Muscle layer of colon (tissue), 2 donors: ENCODE results near the gene METTL23.

Experiments used
- H3K27ac ChIP-seq: one replicate; pipeline ENCODE4 v1.7.0; 2013; ENCODE audit warnings: low read depth, mild to moderate bottlenecking, low read length, moderate library complexity
- H3K27me3 ChIP-seq, 2 donors: one replicate each; pipeline ENCODE4 v1.7.0; 2013; ENCODE audit warnings: low read length in 2 of 2, mild to moderate bottlenecking in 2 of 2; ENCODE audit not compliant: insufficient read depth in 2 of 2, control insufficient read depth in 1 of 2
- H3K36me3 ChIP-seq: one replicate; pipeline ENCODE4 v1.7.0; 2013; ENCODE audit warnings: mild to moderate bottlenecking, low read length; ENCODE audit not compliant: insufficient read depth
- H3K4me1 ChIP-seq: one replicate; pipeline ENCODE4 v1.7.0; 2013; ENCODE audit warnings: mild to moderate bottlenecking, low read length; ENCODE audit not compliant: insufficient read depth
- H3K4me3 ChIP-seq, 2 donors: one replicate each; pipeline ENCODE4 v1.7.0; 2013; ENCODE audit warnings: low read length in 2 of 2, low read depth in 1 of 2, mild to moderate bottlenecking in 1 of 2, moderate library complexity in 1 of 2
- H3K9ac ChIP-seq: one replicate; pipeline ENCODE4 v1.7.0; 2013; ENCODE audit warnings: low read length
- H3K9me3 ChIP-seq: one replicate; pipeline ENCODE4 v1.7.0; 2013; ENCODE audit warnings: mild to moderate bottlenecking, low read length
- donor health status: abdominal sarcoma.
- donor health status: Adenocarcinoma of cecum.

Gene METTL23

DNA sequence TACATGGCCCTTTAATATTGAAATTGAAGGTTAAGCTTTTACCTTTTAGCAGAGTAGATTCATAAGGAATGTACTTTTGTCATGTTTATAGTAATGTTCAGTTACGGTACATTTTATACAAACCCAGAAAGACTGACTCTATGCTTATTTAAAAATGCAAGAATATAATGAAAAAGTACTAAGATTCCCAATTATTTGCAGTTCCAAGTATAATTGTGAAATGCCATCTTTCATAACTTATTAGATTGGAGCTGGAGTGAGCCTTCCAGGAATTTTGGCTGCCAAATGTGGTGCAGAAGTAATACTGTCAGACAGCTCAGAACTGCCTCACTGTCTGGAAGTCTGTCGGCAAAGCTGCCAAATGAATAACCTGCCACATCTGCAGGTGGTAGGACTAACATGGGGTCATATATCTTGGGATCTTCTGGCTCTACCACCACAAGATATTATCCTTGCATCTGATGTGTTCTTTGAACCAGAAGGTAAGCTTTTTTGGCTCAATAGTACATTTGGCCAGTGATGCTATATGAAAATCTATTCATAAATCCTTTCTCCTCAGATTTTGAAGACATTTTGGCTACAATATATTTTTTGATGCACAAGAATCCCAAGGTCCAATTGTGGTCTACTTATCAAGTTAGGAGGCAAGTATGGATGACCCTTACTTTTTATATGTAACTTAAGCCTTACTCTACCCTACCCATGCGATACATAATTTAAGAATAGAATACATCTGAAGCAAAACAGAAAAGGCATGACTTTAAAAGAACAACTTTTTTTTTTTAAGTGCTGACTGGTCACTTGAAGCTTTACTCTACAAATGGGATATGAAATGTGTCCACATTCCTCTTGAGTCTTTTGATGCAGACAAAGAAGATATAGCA, 6.3 kb downstream of the METTL23 start:
- H3K9me3 ChIP-seq: no peaks in the 10 kb centered on the region
- H3K4me1 ChIP-seq: peaks cover 55% of the 10 kb centered on the region
- H3K4me3 ChIP-seq: no peak overlapping the region
- H3K27ac ChIP-seq: peak overlapping the region; percentile 45
- H3K9ac ChIP-seq: no peak overlapping the region
- H3K27me3 ChIP-seq: no peaks in the 10 kb centered on the region
- peaks cover 37% of the 10 kb centered on the region for H3K36me3 ChIP-seq

GRCh38 chr17:76733618-76733957, 6.9 kb downstream of the METTL23 start:
- H3K4me3 ChIP-seq: no peak overlapping the region
- H3K4me1 ChIP-seq: peaks cover 55% of the 10 kb centered on the region

DNA sequence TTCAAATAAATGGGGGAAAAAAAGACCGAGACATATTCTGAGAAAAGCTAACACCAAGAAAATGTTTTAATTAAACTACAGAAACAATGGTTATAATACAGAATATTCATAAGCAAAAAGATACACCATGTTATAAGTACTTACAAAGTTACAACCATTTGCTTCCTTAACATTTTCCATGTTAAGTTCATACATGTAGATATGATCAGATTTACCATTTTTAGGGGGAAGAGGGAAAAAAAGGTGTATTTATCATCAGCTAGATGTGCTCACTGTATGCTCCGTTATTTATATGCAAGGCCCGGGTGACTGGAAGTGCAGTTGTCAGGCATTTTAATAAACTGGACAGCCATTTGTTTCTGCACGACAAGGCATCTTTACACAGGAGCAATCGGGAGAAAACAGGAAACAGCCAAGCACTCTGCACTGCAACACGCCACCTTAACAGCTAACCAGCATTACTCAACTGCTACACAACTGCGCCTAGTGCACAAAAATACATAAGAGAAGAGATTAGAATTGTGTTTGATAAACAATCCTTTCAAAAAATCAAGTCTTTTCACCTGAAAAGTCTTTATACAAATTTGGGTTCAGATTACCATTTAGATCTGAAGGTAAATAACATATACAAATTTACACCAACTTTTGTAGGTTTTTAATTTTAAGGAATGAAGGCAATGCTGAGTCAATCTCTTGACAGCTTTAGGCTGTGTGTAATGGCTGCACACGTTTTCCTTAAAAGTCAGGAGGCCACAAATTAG, 7.6 kb downstream of the METTL23 start:
- H3K9ac ChIP-seq: peak overlapping the region; percentile 95
- H3K9me3 ChIP-seq: no peaks in the 10 kb centered on the region
- H3K27me3 ChIP-seq: no peaks in the 10 kb centered on the region
- H3K27ac ChIP-seq: no peak overlapping the region
- peaks cover 37% of the 10 kb centered on the region for H3K36me3 ChIP-seq
- peaks cover 59% of the 10 kb centered on the region for H3K4me1 ChIP-seq
- peak overlapping the region in 1 of 2 donors; percentile 92 for H3K4me3 ChIP-seq

More at GRCh38 chr17:76733618-76733957, 6.9 kb downstream of the METTL23 start:
- no peak overlapping the region for H3K27ac ChIP-seq
- no peaks in the 10 kb centered on the region for H3K9me3 ChIP-seq
- peaks cover 37% of the 10 kb centered on the region for H3K36me3 ChIP-seq
- no peak overlapping the region for H3K9ac ChIP-seq
- no peaks in the 10 kb centered on the region for H3K27me3 ChIP-seq

DNA sequence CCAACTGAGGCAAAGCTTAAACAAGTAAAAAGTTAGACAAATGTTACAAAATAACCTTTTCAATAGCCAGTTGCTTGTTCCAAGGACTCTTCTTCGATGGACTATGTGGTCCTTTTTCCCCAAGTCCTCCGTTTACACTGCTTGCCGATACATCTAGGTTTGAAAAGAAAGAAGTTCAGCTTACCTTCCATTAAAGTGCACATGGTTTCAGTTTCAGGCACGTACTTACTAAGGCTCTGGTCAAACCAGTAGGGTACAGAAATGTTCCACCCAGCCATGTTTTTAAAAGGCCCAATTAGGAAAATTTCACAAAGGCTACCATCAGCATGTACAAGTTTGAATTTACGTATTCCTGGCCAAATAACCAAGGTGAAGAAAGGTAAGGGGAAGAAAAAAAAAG, 8.4 kb downstream of the METTL23 start:
- Histone ChIP-seq H3K9me3 (no peaks in the 10 kb centered on the region), H3K36me3 (peaks cover 37% of the 10 kb centered on the region), H3K27ac (peak overlapping the region; percentile 100), H3K9ac (peak overlapping the region; percentile 95), H3K4me3 (peak overlapping the region in 1 of 2 donors; percentile 92), H3K4me1 (peaks cover 61% of the 10 kb centered on the region), H3K27me3 (no peaks in the 10 kb centered on the region)

DNA sequence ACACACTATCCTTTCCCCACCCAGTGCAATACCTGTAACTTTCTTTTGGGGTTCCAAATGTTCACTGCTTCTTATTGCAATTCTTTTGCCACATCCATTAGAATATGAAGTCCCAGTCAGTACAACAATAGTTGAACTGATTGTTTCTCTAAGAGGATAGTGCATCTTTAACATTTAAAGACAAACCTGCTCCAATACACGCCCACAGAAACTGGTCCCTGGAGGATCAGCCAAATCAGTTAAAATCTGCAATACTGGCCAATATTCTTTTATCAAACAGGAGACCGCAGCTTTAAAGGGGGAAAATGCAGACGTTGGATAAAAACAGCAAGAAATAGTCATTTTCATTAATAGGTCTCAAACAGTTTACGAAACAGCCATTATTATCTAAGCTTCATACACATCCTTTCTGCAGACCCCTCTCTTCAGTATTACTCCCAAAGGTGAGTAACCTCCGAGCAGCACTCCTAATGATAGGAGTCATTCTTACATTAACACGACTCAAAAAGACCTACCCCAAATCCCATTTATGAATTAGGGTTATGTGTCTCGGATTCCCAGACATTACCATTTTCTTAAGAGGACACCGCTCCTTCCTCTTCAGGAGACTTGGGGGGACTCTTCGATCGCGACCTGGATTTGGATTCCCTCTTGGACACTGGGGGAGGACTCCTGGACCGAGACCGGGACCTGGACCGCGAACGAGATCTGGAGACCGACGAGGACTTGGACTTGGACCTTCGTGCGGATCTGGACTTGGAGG, 9.1 kb downstream of the METTL23 start:
- Histone ChIP-seq H3K4me1 (peaks cover 68% of the 10 kb centered on the region), H3K27me3 (no peaks in the 10 kb centered on the region), H3K4me3 (peak overlapping the region; percentile 88 to 92), H3K9ac (peak overlapping the region; percentile 95), H3K36me3 (peaks cover 37% of the 10 kb centered on the region), H3K9me3 (no peaks in the 10 kb centered on the region), H3K27ac (peak overlapping the region; percentile 100)

GRCh38 chr17:76736349-76737081, 9.9 kb downstream of the METTL23 start:
- Histone ChIP-seq H3K4me3 (peak overlapping the region; percentile 88 to 92), H3K27me3 (no peaks in the 10 kb centered on the region), H3K27ac (peak overlapping the region; percentile 100), H3K4me1 (peaks cover 73% of the 10 kb centered on the region), H3K9ac (peak overlapping the region; percentile 95), H3K36me3 (peaks cover 37% of the 10 kb centered on the region), H3K9me3 (no peaks in the 10 kb centered on the region)

DNA sequence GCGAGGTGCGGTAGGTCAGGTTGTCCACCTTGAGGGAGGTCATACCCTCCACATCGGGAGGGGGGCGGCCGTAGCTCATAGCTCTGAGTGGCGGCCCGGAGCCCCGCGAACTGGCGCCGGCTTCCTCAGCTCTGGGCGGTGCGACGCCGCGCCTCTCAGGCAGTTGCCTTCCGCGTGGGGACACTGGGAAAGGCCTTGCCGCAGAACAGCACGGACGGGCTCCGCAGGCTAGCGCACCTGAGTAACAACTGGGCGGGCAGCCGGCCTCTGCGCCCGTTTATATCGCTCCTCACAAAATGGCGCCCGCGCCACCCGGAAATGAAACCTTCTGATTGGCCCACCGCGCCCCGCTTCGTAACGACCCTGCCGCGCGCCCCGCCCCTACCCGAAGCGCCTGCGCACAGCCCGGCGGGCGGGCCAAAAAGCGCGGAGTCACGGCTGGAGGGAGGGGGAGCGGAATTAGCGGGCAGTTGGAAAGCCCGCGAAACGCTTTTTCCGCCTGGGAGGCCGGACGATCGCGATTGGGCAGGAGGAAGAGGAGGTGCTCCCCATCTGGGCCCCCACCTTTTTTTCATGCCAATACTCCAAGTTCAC, 10.5 kb downstream of the METTL23 start, which contains the start of gene SRSF2:
Gene SRSF2, minus strand, starts transcription at position 250 of the 594 bp plus-strand sequence. Its CDS starts 171 bp downstream, at position 79.
- Histone ChIP-seq H3K9me3 (no peaks in the 10 kb centered on the region), H3K27ac (peak within 1 kb of the TSS; percentile 100), H3K36me3 (peaks cover 41% of the 10 kb centered on the region), H3K27me3 (no peaks in the 10 kb centered on the region), H3K4me1 (peaks cover 68% of the 10 kb centered on the region), H3K4me3 (peak within 1 kb of the TSS; percentile 88 to 99), H3K9ac (peak within 1 kb of the TSS; percentile 98)

- Histone ChIP-seq H3K9me3 (no peaks in the 10 kb centered on the region), H3K4me3 (peak within 1 kb of the TSS; percentile 88 to 99), H3K9ac (peak within 1 kb of the TSS; percentile 98), H3K27me3 (no peaks in the 10 kb centered on the region), H3K27ac (peak within 1 kb of the TSS; percentile 100), H3K4me1 (peaks cover 62% of the 10 kb centered on the region), H3K36me3 (peaks cover 40% of the 10 kb centered on the region)
Measured at GRCh38 chr17:76737676-76738467, 11.2 kb downstream of the METTL23 start, which contains the start of gene MFSD11. TSS of gene MFSD11 (plus strand) at chr17:76738119. CDS start at chr17:76738353, 234 bp downstream.

- Histone ChIP-seq H3K36me3 (peaks cover 35% of the 10 kb centered on the region), H3K9me3 (no peaks in the 10 kb centered on the region)
Measured at GRCh38 chr17:76738468-76738850, 11.8 kb downstream of the METTL23 start.

More at GRCh38 chr17:76738468-76738850, 11.8 kb downstream of the METTL23 start:
- Histone ChIP-seq H3K27ac (peak overlapping the region; percentile 98), H3K9ac (peak overlapping the region; percentile 98), H3K4me1 (peaks cover 57% of the 10 kb centered on the region), H3K27me3 (no peaks in the 10 kb centered on the region), H3K4me3 (peak overlapping the region; percentile 24 to 99)
